ENCODE results near the gene CFAP97D2.
"Not testable (repeated sequence)": the region's sequence is repeated elsewhere in the genome, so short reads cannot be mapped to it uniquely, and the experiment has no call there.

Gene CFAP97D2

DNA sequence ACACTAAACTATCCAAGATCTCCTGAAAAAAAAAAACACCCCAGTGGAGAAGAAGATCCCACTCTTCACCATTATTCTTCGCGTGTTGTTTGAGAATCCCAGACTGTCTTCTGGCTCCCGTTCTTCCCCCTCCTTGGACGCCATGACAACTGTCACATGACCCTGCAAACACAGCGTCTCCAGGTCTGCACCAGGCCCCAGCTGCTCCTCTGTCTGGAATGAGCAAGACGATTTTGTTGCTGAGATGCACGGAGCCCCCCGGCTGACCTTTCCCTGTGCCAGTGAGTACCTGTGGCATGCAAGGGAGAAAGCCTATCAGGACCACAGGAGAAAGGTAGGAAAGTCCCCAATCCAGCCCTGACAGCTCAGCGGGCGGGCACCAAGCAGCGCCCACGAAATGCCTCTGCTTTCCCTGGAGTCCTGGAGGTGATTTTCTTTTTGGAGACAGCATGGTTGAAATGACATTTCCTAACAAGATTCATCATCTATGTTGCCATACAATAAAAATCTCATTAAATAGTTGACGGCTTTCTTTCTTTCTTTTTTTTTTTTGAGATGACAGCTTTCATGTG, at the start of gene CFAP97D2:
CFAP97D2 (plus strand) TSS at position 171 of the 572 bp plus-strand sequence; CDS start at position 245, 74 bp downstream.
- DNase-seq (ENCODE audit: low read depth in 3 of 3, low spot score in 1 of 3): no peak

GRCh38 chr13:114129649-114130062, 49.4 kb upstream of the CFAP97D2 start:
- no peak for DNase-seq (ENCODE audit: low read depth in 3 of 3, low spot score in 1 of 3)

DNA sequence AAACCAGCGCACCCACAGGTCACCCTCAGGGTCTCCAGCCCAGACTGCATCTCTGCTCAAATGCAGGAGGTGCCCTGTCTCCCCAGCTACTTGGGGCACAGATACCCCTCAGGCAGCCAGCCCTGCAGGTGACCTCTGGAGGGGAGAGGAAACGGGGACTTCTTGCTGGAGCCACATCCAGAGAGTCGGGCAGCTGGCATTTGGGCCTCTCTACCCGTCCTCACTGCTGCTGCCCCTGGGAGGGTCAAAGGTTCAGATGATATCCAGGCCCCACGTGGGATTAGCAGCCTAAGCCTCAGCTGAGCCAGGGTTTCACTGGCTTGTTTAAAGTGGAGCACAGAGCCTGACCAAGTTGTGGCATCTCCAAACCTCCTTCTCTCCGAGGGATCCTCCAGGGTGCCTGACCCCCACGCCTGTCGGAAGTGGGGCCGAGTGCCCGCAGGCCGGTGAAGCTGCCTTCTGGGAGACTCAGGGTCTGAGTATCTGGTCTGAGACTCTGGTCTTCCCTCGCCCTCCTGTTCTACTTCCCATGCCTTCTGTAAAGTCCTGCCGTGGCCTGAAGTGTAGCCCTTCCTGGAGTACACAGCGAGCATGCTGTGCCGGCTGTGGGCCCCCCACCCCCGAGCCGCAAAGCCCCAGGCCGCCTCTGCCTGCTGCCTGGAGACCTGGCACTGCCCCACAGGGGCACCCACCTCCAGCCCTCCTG, 48.8 kb upstream of the CFAP97D2 start:
- DNase-seq (ENCODE audit: low read depth in 3 of 3, low spot score in 1 of 3): no peak

DNA sequence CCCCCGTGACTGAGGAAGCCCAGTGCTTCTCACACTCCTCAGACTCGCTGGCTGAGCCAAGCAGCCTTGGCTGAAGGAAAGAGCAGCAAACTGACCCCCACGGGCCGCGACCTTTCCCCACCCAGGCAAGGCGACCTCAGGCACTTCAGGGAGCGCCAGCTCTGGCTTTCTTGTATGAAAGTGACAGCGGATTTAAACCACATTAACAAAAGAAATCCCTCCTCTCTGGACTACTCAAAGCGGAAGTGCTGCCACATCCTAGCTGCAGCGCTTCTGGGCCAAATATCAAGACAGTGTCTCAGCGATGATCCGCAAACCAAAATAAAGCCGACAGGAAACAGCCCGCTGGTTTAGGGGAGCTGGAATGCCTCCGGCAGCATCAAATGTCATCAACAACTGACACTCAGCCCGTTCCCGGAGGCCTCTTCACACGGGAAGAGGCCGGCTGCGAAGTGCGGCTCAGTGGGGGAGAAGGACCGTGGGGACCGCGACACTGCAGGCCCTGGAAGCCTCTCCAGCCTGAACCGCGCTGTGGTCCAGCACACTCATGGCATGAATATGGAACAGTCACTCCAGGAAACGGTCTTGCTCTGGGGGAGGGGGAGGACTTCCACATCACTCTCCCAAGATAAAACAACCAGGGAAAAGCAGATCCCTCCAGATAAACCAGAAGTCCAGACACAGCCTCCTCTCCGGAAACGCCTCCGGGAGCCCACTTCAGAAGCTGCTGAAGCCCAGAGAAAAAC, 48.0 kb upstream of the CFAP97D2 start:
- peak in 1 of 3 donors; percentile 35 for DNase-seq (ENCODE audit: low read depth in 3 of 3, low spot score in 1 of 3)

DNA sequence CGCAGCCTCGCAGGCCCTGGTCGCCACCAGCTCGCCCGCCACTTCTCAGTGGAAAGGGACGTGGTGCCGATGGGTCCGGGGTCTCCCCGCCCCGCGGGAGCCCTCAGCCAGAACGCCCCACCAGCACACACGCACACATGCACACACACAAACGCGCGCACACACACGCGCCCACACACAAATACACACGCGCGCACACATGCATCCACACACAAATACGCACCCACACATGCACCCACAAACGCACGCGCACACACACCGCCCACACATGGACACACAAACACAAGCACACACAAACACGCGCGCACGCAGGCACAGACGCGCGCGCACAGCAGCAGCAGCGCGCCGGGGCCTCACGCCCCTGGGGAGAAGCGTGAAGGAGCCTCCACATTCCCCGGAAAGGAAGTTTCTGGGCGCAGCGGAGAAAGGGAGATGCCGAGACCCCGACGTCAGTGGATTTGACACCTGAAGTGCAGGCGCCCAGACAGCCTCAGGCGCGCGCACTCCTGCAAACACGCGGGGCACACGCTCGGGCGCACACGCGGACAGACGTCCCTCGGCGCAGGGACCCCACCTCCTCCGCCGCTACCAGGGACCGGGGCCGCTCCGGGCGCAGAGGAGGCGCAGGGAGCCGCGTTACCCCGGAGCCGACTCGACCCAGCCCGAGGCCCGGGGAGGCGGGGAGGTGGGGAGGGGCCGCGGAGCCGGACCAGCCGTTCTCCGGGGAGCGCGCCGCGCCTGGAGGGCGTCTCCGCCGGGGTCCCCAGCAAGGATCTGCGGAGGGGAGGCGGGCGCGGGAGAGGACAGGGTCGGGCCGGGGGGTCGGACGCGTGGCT, 47.3 kb upstream of the CFAP97D2 start:
- DNase-seq (ENCODE audit: low read depth in 3 of 3, low spot score in 1 of 3): no peak

- no peak for DNase-seq (ENCODE audit: low read depth in 3 of 3, low spot score in 1 of 3)
These were observed 46.5 kb upstream of the CFAP97D2 start, which contains the start of gene RASA3 for GRCh38 chr13:114132419-114133121. TSS of gene RASA3 (minus strand) at chr13:114132623. CDS start at chr13:114132489, 134 bp downstream.

GRCh38 chr13:114133126-114133525, 45.9 kb upstream of the CFAP97D2 start:
- not testable (repeated sequence) for DNase-seq (ENCODE audit: low read depth in 3 of 3, low spot score in 1 of 3)

GRCh38 chr13:114133552-114133951, 45.5 kb upstream of the CFAP97D2 start:
- not testable (repeated sequence) for DNase-seq (ENCODE audit: low read depth in 3 of 3, low spot score in 1 of 3)

DNA sequence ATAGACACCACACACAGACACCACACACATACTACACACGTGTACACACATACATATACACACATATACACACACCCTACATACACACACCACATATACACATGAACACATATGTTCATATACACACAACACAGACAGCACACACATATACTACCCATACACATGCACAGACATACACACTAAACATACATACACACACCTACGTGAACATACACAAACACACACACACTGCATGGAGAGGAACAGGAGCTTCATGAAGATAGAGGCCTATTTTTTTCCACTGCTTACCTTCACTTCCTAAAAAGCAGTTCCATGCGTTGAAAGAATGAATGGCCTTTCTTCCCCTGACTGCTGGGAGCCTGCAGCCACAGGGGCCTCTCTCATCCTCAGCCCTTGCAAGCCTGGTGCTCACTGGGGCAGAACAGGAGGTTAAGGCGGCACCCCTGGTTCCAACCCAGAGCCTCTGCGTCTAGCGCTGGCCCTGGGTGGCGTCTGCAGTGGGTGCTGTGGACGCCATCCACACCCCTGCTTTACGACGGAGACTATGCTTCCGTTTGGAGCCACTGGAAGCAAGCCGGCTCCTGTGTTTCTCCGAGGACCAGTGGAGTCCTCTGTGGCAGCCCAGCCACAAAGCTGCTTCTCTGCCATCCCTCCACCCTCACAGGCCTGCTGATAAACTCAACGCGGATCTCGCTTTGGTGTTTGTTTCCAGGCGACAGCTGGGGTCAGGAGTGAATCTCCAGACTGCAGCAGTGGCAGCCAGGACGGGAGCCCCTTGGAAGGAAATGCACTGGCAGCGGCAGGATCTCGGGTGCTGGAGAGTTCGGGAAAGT, 44.7 kb upstream of the CFAP97D2 start:
- no peak for DNase-seq (ENCODE audit: low read depth in 3 of 3, low spot score in 1 of 3)

DNA sequence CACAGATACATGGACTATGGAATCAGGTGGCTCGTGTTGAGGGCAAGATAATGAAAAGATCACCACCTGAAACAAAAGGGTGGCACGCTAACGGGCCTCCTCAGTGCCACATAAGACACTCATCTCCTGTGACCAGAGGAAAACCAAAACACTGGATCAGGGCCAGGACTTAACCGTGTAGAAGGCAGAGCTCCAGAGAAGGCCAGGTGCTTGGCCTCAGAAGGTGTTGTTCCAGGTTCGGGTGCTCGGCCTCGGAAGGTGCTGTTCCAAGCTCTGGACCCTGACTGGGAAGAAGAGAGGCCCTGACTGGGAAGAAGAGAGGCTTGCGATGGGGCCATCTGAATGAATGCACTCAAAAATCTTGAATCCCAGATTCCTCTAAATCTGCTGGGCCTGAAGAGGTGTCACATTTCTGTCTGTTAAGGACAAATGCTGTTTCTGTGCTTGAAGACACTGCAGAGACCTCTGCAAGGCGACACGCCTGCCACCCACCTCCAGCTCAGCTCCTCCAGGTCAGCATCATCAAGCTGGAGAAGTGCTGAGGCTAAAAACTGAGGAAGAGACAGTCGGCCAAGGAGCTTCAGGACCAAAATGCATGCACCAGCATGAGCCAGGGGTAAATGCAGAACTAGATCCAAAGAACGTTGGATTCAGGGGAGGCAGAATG, 44.0 kb upstream of the CFAP97D2 start:
- no peak for DNase-seq (ENCODE audit: low read depth in 3 of 3, low spot score in 1 of 3)

DNA sequence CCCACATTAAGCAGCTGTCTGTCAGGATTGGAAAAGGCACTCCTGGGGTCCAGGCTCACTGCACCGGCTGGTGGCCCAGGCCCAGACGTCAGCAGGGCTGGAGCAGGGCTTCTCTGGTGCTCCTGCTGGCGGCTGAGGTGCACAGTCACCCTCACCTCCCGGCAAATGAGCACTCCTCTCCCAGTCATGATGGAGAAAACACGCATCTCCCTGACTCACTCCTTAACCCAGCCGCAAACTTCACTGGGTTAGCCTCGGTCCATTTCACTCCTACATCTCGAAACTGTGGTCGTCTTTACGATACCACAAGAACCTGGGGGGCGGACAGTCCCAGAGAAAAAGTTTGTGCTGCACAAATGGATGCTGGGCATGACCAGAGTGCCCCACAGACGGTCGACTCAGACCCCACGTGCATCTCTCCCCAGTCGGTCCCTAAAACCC, 43.3 kb upstream of the CFAP97D2 start:
- no peak for DNase-seq (ENCODE audit: low read depth in 3 of 3, low spot score in 1 of 3)

- no peak for DNase-seq (ENCODE audit: low read depth in 3 of 3, low spot score in 1 of 3)
These were observed 42.5 kb upstream of the CFAP97D2 start for GRCh38 chr13:114136576-114136975.

GRCh38 chr13:114140131-114140905, 38.7 kb upstream of the CFAP97D2 start:
- DNase-seq (ENCODE audit: low read depth in 3 of 3, low spot score in 1 of 3): no peak

DNA sequence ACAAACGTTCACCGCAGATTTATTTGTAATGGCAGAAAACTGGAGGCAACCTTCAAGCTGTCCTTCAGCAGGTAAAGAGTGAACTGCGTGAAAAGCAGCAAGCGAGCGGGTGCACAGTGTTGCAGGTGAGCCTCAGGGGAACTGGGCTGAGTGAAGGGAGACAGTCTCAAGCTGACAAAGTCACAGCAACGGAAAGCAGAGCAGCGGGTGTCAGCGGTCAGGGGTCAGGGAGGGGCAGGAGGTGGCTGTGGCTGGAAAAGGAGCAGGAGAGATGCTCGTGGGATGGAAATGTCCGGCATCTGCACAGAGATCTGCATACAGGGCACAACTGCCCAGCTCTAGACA, 38.2 kb upstream of the CFAP97D2 start:
- DNase-seq (ENCODE audit: low read depth in 3 of 3, low spot score in 1 of 3): no peak

- no peak for DNase-seq (ENCODE audit: low read depth in 3 of 3, low spot score in 1 of 3)
These were observed 37.6 kb upstream of the CFAP97D2 start for GRCh38 chr13:114141261-114141996.

DNA sequence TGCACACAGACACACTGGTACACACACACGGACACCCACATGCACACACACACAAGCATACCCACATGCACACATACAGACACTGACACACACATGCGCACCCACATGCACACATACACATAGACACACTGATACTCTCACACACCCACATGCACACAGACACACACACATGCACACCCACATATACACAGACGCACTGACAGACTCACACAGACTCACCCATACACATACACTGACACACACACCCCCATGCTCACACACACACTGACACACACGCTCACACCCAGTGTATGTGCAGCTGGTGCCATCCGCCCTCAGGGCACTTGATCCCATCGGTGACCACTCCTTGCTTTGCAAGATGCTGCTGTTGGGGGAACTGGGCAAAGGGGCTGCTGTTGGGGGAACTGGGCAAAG, 36.9 kb upstream of the CFAP97D2 start:
- no peak for DNase-seq (ENCODE audit: low read depth in 3 of 3, low spot score in 1 of 3)

GRCh38 chr13:114142640-114143490, 36.2 kb upstream of the CFAP97D2 start:
- DNase-seq (ENCODE audit: low read depth in 3 of 3, low spot score in 1 of 3): peak in 2 of 3 donors; percentile 54
